PC-9 (cell line): ENCODE measurements around the gene KDM5A.

Experiments used
- CTCF ChIP-seq: fragments of 200-600 bp; sonication (generic); conservative IDR thresholded peaks from 2 replicates; pipeline ENCODE4 v1.6.1; 2017; ENCODE audit warnings: mixed run types, antibody characterized with exemption, mild to moderate bottlenecking, moderate library complexity
- EZH2 ChIP-seq: fragments of 200-600 bp; sonication (generic); IDR thresholded peaks from 2 replicates; pipeline ENCODE4 v1.8.0; 2017; ENCODE audit warnings: antibody characterized with exemption, low read depth

DNA sequence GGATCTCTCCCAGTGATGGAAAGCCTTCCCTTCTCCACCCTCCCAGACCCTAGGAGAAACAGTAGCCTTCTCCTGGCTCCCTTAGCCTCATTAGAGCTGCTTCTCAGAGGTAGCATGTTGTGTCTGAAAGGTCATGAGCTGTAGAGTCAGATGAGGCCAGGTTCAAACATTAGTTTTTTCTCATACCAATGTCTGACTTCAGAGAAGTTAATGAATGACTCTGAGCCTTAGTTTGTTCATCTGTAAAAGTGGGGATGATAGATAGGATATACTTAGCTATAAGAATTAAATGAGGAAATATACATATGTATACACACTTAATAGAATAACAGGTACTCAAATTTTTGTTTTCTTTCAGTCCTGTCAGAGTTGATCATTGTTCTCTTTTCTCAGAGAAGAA lies 127.0 kb downstream of the KDM5A start:
- no peak for TF ChIP-seq CTCF
- TF ChIP-seq EZH2: no peak
